B cell (primary cell): ENCODE results near the gene RNF4. TPM values are rescaled to one million over a fixed set of nuclear protein-coding genes. Genes with fewer than 3 reads are reported as not detected.

ENCODE experiments used
- ATAC-seq: fragments of 200-7000 bp; cut with Tn5 transposase; one replicate; pipeline ENCODE4 v1.10.0; 2021; ENCODE audit warnings: low read depth, mild to moderate bottlenecking, moderate number of reproducible peaks, moderate library complexity
- CTCF ChIA-PET: fragments of 350-600 bp; sonication (Branson Sonifier 250); formaldehyde crosslinking; loops from one replicate; lab custom pipeline; 2021; ENCODE audit warnings: antibody characterized with exemption, inconsistent platforms; lab: Charles Lee
- POLR2A ChIA-PET: fragments of 350-600 bp; sonication (Branson Sonifier 250); formaldehyde crosslinking; loops from one replicate; lab custom pipeline; 2021; ENCODE audit warnings: antibody characterized with exemption; lab: Charles Lee
- DNase-seq: peaks from one replicate; pipeline ENCODE4 v3.0.0; 2013
- H2AFZ ChIP-seq: 2 replicates; pipeline ENCODE4 v1.6.1; 2012; ENCODE audit warnings: mild to moderate bottlenecking, low read depth, low read length; ENCODE audit not compliant: insufficient read depth, poor library complexity, severe bottlenecking
- H3K27ac ChIP-seq, 2 donors: 1 replicate in 1 of 2; 2 replicates in 1 of 2; pipeline ENCODE4 v1.5.1; 2012 to 2013; ENCODE audit warnings: low read length in 2 of 2, mild to moderate bottlenecking in 2 of 2, moderate library complexity in 1 of 2
- H3K27me3 ChIP-seq, 4 experiments: fragments of 200-600 bp in 1 of 4; sonication (generic) in 1 of 4; replicated peaks in 1 of 4; 1 replicate in 2 of 4; 2 replicates in 2 of 4; pipeline versions ENCODE4 v1.6.1 to v1.7.0; 2013 to 2016; ENCODE audit warnings: low read length in 3 of 4, mild to moderate bottlenecking in 2 of 4, mixed read lengths in 1 of 4, moderate library complexity in 1 of 4; ENCODE audit not compliant: insufficient read depth in 4 of 4, control insufficient read depth in 3 of 4; ENCODE audit errors: control extremely low read depth in 1 of 4
- H3K36me3 ChIP-seq, 2 experiments: replicated peaks in 1 of 2; 1 replicate in 1 of 2; 2 replicates in 1 of 2; pipeline versions ENCODE4 v1.6.1 to v1.7.1; 2013; ENCODE audit warnings: low read length in 1 of 2; ENCODE audit not compliant: insufficient read depth in 2 of 2, control insufficient read depth in 1 of 2; ENCODE audit errors: control extremely low read depth in 1 of 2, extremely low read depth in 1 of 2
- H3K4me1 ChIP-seq, 2 donors: fragments of 200-600 bp in 1 of 2; sonication (generic) in 1 of 2; 1 replicate in 1 of 2; 2 replicates in 1 of 2; pipeline versions ENCODE4 v1.5.1 to v1.6.1; 2013 to 2017; ENCODE audit warnings: low read length in 2 of 2; ENCODE audit not compliant: control insufficient read depth in 2 of 2, insufficient read depth in 2 of 2
- H3K4me2 ChIP-seq: replicated peaks from 2 replicates; pipeline ENCODE3; 2012; ENCODE audit warnings: mild to moderate bottlenecking, low read depth, low read length; ENCODE audit not compliant: poor library complexity, severe bottlenecking
- H3K4me3 ChIP-seq, 5 experiments: fragments of 200-600 bp in 1 of 5; sonication (generic) in 1 of 5; 1 replicate in 3 of 5; 2 replicates in 2 of 5; pipeline versions ENCODE4 v1.5.1 to v1.7.0; 2011 to 2016; ENCODE audit warnings: low read length in 4 of 5, mild to moderate bottlenecking in 4 of 5, low read depth in 2 of 5, control low read depth in 1 of 5, moderate library complexity in 1 of 5; ENCODE audit not compliant: insufficient read depth in 1 of 5; ENCODE audit errors: control extremely low read depth in 1 of 5, extremely low read depth in 1 of 5
- H3K79me2 ChIP-seq: fragments of 200-600 bp; sonication (generic); one replicate; pipeline ENCODE4 v1.6.0; 2016; ENCODE audit warnings: low read length; ENCODE audit not compliant: control insufficient read depth, insufficient read depth
- H3K9ac ChIP-seq: fragments of 200-600 bp; sonication (generic); 2 replicates; pipeline ENCODE4 v1.6.1; 2017; ENCODE audit warnings: mild to moderate bottlenecking, low read length, moderate library complexity
- H3K9me3 ChIP-seq, 3 donors: one replicate each; pipeline versions ENCODE4 v1.6.1 to v1.7.1; 2013; ENCODE audit warnings: low read length in 2 of 3; ENCODE audit not compliant: control insufficient read depth in 2 of 3, insufficient read depth in 1 of 3; ENCODE audit errors: control extremely low read depth in 1 of 3
- H4K20me1 ChIP-seq: 2 replicates; pipeline ENCODE4 v1.6.0; 2012; ENCODE audit warnings: mild to moderate bottlenecking, low read length; ENCODE audit not compliant: insufficient read depth, control insufficient read depth, poor library complexity, severe bottlenecking
- H3K27ac Mint-ChIP-seq: one replicate; pipeline ENCODE4 v1.8.0; 2021; ENCODE audit warnings: mixed read lengths
- H3K27me3 Mint-ChIP-seq: one replicate; pipeline ENCODE4 v1.8.0; 2021; ENCODE audit warnings: mixed read lengths
- H3K4me1 Mint-ChIP-seq: one replicate; pipeline ENCODE4 v1.8.0; 2021; ENCODE audit warnings: mixed read lengths
- H3K4me3 Mint-ChIP-seq: one replicate; pipeline ENCODE4 v1.8.0; 2021; ENCODE audit warnings: mixed read lengths
- H3K9me3 Mint-ChIP-seq: one replicate; pipeline ENCODE4 v1.8.0; 2022; ENCODE audit warnings: mixed read lengths; ENCODE audit not compliant: insufficient read depth
- EZH2 ChIP-seq: IDR thresholded peaks from 2 replicates; pipeline ENCODE4 v1.6.1; 2012; ENCODE audit warnings: borderline replicate concordance, low read depth, mild to moderate bottlenecking, moderate library complexity, low read length; ENCODE audit not compliant: insufficient read depth, poor library complexity, severe bottlenecking
- WGBS: methylation state at CpG from one replicate; pipeline ENCODE4 v1.1.5; 2013; ENCODE audit warnings: missing lambda C conversion rate; ENCODE audit not compliant: insufficient coverage; 5-methylcytosine and 5-hydroxymethylcytosine counted together
- intact Hi-C: fragments of 100-400 bp; cut with micrococcal nuclease; formaldehyde crosslinking; loops from one replicate; pipeline ENCODE4 v1.10.0; 2022
- polyA plus RNA-seq: library from polyadenylated mRNA; depleted of rRNA; stranded (reverse); fragments of >200 nt; gene quantifications from 2 replicates; pipeline ENCODE4 v1.2.3, GENCODE V29; 2012
- total RNA-seq, 2 donors: library from RNA; stranded (reverse); fragments of 120-200 nt in 1 of 2; gene quantifications; 1 replicate in 1 of 2; 2 replicates in 1 of 2; pipeline versions ENCODE4 v1.2.3 to v1.2.4, GENCODE V29; 2013 to 2022
- TF ChIP-seq, protein P1 (sequence below): fragments of 200-600 bp; IDR thresholded peaks from one replicate; pipeline ENCODE4 v1.8.0; 2022; ENCODE audit warnings: antibody characterized with exemption, mild to moderate bottlenecking

The RNF4 gene
- total and polyA plus RNA-seq, 2 donors (not counting 1 experiment from before 2014, with no cell fraction given) = 61.8 to 95.2 TPM

DNA sequence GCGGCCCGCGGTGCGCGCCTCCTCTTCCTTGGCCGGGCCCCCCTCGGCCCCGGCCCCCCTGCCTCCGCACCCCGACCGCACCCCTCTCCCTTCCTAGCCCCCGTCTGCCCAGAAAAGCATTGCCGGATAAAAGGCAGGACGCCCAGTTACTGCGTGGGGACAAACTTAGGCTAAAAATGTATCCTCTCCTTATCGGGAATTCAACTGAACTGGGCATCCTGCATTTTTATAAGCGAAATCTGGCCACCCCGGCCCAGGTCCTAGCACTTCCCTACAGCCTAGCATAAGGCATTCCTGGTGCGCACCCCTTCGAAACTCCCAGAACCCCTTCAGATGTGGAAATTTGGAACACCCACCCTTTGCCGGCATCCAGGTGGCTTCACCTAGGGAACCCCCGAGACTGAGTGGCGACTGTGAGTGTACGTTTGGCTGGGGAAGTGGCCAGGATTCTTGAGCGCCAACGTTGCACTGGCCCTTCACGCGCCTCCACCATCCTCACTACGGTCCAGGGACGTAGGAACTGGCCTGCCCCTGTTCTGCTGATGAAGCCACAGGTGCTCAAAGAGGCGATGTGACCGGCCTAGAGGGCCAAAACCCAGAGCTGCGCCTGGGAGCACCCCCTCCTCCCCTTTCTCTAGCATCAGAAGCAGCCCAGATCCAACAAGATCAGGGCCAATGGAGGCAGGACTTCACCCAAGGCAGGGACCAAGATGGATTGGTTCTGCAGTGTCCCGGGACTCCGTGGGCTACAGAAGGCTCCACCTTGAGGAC is 5.7 kb upstream of the RNF4 start:
- ChIA-PET POLR2A (no interaction called here), CTCF (interaction anchor here (0.7 to 7.5 kb wide), 10 partner anchors 19 to 244 kb away, joined by 3 to 54 read pairs (median 4); partner anchors contain the start of genes HAUS3 and POLN)
- no peaks in the 10 kb centered on the region for H3K36me3 ChIP-seq
- Mint-ChIP-seq H3K4me1 (peaks cover 17% of the 10 kb centered on the region), H3K9me3 (no peaks in the 10 kb centered on the region), H3K4me3 (peak overlapping the region; percentile 44), H3K27ac (no peak overlapping the region), H3K27me3 (peaks cover 3% of the 10 kb centered on the region)
- H2AFZ ChIP-seq = peak overlapping the region; percentile 87
- H3K4me1 ChIP-seq = peaks cover 12 to 16% of the 10 kb centered on the region in 2 donors
- TF ChIP-seq, protein P1, sequence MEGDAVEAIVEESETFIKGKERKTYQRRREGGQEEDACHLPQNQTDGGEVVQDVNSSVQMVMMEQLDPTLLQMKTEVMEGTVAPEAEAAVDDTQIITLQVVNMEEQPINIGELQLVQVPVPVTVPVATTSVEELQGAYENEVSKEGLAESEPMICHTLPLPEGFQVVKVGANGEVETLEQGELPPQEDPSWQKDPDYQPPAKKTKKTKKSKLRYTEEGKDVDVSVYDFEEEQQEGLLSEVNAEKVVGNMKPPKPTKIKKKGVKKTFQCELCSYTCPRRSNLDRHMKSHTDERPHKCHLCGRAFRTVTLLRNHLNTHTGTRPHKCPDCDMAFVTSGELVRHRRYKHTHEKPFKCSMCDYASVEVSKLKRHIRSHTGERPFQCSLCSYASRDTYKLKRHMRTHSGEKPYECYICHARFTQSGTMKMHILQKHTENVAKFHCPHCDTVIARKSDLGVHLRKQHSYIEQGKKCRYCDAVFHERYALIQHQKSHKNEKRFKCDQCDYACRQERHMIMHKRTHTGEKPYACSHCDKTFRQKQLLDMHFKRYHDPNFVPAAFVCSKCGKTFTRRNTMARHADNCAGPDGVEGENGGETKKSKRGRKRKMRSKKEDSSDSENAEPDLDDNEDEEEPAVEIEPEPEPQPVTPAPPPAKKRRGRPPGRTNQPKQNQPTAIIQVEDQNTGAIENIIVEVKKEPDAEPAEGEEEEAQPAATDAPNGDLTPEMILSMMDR = peak; percentile 22
- no peak for TF ChIP-seq EZH2
- intact Hi-C loops = loop anchor here (5.0 kb wide), 1 partner anchor 34 kb away; no protein-coding TSS in a partner anchor
- H3K9me3 ChIP-seq = no peaks in the 10 kb centered on the region
- H4K20me1 ChIP-seq = peaks cover 15% of the 10 kb centered on the region
- peak overlapping the region in 2 of 5 experiments; percentile 32 to 46 for H3K4me3 ChIP-seq
- ATAC-seq (no peak), DNase-seq (no peak)
- peaks cover 35% of the 10 kb centered on the region for H3K79me2 ChIP-seq
- H3K4me2 ChIP-seq = peak overlapping the region; percentile 96
- peak overlapping the region; percentile 63 for H3K9ac ChIP-seq
- 41% methylated on average over 32 of the region's 35 CpGs for WGBS
- peaks cover 0 to 9% (median 4%) of the 10 kb centered on the region in 4 experiments for H3K27me3 ChIP-seq
- H3K27ac ChIP-seq = no peak overlapping the region

DNA sequence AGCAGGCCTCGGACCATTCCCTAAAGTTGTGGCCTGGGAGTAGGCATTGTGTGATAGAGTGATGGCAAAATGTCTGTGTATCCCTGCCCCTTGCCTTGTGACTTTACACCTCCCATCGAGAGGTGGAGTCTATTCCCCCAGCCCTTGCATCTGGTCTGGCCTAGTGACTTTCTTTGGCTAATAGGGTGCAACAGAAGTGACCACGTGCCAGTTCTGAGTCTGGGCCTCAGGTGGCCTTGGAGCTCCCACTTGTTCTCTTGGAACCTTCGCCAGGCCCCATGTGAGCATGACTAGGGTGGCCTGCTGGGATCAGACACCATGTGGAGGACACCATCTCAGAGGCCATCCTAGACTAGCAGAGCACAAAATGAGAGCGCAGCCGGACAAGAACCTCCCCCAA is 3.9 kb upstream of the RNF4 start:
- CTCF ChIA-PET = interaction anchor here (1.1 to 7.5 kb wide), 3 partner anchors 21 to 246 kb away, joined by 3 to 54 read pairs (median 4); partner anchors contain the start of genes HAUS3 and POLN
- H4K20me1 ChIP-seq = peaks cover 26% of the 10 kb centered on the region
- DNase-seq = no peak
- H3K4me1 Mint-ChIP-seq = peaks cover 26% of the 10 kb centered on the region
- no peaks in the 10 kb centered on the region for H3K9me3 Mint-ChIP-seq
- no peak overlapping the region for H3K27ac ChIP-seq
- no peak for ATAC-seq
- no peak overlapping the region for H3K4me3 Mint-ChIP-seq
- H3K27me3 ChIP-seq = peaks cover 0 to 9% (median 2%) of the 10 kb centered on the region in 4 experiments
- no peak overlapping the region for H2AFZ ChIP-seq
- no peak overlapping the region for H3K4me3 ChIP-seq
- WGBS = 98% methylated on average over 2 of the region's 6 CpGs
- peaks cover 15 to 21% of the 10 kb centered on the region in 2 donors for H3K4me1 ChIP-seq
- H3K79me2 ChIP-seq = peaks cover 50% of the 10 kb centered on the region
- TF ChIP-seq, protein P1 = no peak
- TF ChIP-seq EZH2 = no peak
- peaks cover 3% of the 10 kb centered on the region for H3K27me3 Mint-ChIP-seq
- intact Hi-C loops = loop anchor here (5.0 kb wide), 3 partner anchors 183 to 753 kb away; partner anchors contain the start of gene SLBP
- no peaks in the 10 kb centered on the region for H3K9me3 ChIP-seq
- H3K36me3 ChIP-seq = no peaks in the 10 kb centered on the region
- H3K27ac Mint-ChIP-seq = no peak overlapping the region
- no peak overlapping the region for H3K4me2 ChIP-seq
- POLR2A ChIA-PET = interaction anchor here (0.6 kb wide), 1 partner anchor 11 kb away, joined by 6 read pairs; no protein-coding TSS in a partner anchor
- no peak overlapping the region for H3K9ac ChIP-seq
